Measurements from ENCODE around the gene SPATA22. TPM values are rescaled to one million over a fixed set of nuclear protein-coding genes. Genes with fewer than 3 reads are reported as not detected.

Gene SPATA22
- total RNA-seq, 1 donor, result 2.2 TPM

DNA sequence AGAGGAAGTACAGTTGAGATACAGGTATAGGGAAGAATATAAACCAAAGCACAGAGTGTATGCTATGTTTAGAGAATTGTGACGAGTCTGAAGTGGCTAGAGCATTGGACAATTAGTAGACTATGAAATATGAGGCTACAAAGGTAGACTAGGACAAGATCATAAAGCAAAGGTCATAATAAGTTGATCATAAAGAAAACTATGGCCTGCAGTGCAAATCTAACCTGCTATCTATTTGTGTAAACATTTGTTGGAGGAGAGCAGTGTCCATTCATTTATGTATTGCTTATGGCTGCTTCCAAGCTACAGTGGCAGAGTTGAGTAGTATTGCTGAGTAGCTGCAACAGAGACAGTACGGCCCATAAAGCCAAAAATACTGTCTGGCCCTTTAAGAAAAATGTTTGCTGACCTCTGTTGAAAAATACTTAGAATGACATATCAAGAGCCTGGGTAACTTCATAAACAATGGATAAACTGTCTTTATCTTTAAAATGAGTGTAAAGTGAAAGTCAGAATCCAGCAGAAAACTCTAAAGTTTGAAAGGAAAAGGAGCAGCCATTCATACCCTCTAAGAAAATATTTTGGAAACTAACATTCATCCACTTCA, 23.5 kb downstream of the SPATA22 start:
- Histone ChIP-seq H4K20me1 (ENCODE audit: insufficient read depth, low read length) (no peaks in the 10 kb centered on the region), H3K9me3 (ENCODE audit: low read depth, low read length) (no peaks in the 10 kb centered on the region), H2AFZ (ENCODE audit: low read length) (no peak overlapping the region), H3K4me3 (ENCODE audit: insufficient read depth, low read length) (no peak overlapping the region), H3K27ac (ENCODE audit: low read depth, low read length) (no peak overlapping the region), H3K4me2 (ENCODE audit: insufficient read depth, low read length) (no peak overlapping the region), H3K4me1 (ENCODE audit: insufficient read depth, low read length) (no peaks in the 10 kb centered on the region), H3K27me3 (ENCODE audit: insufficient read depth, low read length) (no peaks in the 10 kb centered on the region), H3K79me2 (ENCODE audit: insufficient read depth, low read length) (no peaks in the 10 kb centered on the region), H3K36me3 (ENCODE audit: insufficient read depth, low read length) (no peaks in the 10 kb centered on the region)
- TF ChIP-seq, protein P1, sequence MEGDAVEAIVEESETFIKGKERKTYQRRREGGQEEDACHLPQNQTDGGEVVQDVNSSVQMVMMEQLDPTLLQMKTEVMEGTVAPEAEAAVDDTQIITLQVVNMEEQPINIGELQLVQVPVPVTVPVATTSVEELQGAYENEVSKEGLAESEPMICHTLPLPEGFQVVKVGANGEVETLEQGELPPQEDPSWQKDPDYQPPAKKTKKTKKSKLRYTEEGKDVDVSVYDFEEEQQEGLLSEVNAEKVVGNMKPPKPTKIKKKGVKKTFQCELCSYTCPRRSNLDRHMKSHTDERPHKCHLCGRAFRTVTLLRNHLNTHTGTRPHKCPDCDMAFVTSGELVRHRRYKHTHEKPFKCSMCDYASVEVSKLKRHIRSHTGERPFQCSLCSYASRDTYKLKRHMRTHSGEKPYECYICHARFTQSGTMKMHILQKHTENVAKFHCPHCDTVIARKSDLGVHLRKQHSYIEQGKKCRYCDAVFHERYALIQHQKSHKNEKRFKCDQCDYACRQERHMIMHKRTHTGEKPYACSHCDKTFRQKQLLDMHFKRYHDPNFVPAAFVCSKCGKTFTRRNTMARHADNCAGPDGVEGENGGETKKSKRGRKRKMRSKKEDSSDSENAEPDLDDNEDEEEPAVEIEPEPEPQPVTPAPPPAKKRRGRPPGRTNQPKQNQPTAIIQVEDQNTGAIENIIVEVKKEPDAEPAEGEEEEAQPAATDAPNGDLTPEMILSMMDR (IDR thresholded peaks at IDR 0.05; ENCODE audit: extremely low read depth, low read depth, low read length), result no peak
- no peak for DNase-seq (ENCODE audit: insufficient read length, low spot score, missing footprints)

GRCh38 chr17:3447625-3448024, 24.0 kb downstream of the SPATA22 start:
- Histone ChIP-seq H3K27me3 (ENCODE audit: insufficient read depth, low read length) (no peaks in the 10 kb centered on the region), H3K4me2 (ENCODE audit: insufficient read depth, low read length) (no peak overlapping the region), H3K9me3 (ENCODE audit: low read depth, low read length) (no peaks in the 10 kb centered on the region), H3K36me3 (ENCODE audit: insufficient read depth, low read length) (no peaks in the 10 kb centered on the region), H3K27ac (ENCODE audit: low read depth, low read length) (no peak overlapping the region), H3K4me1 (ENCODE audit: insufficient read depth, low read length) (no peaks in the 10 kb centered on the region), H3K4me3 (ENCODE audit: insufficient read depth, low read length) (no peak overlapping the region), H3K79me2 (ENCODE audit: insufficient read depth, low read length) (no peaks in the 10 kb centered on the region), H2AFZ (ENCODE audit: low read length) (no peak overlapping the region), H4K20me1 (ENCODE audit: insufficient read depth, low read length) (no peaks in the 10 kb centered on the region)
- DNase-seq (ENCODE audit: insufficient read length, low spot score, missing footprints), result no peak
- TF ChIP-seq, protein P1 (IDR thresholded peaks at IDR 0.05; ENCODE audit: extremely low read depth, low read depth, low read length), result no peak

- H4K20me1 ChIP-seq (ENCODE audit: insufficient read depth, low read length), result no peaks in the 10 kb centered on the region
- H3K27me3 ChIP-seq (ENCODE audit: insufficient read depth, low read length), result no peaks in the 10 kb centered on the region
- H3K36me3 ChIP-seq (ENCODE audit: insufficient read depth, low read length), result no peaks in the 10 kb centered on the region
- H3K4me3 ChIP-seq (ENCODE audit: insufficient read depth, low read length), result no peak overlapping the region
- TF ChIP-seq, protein P1 (IDR thresholded peaks at IDR 0.05; ENCODE audit: extremely low read depth, low read depth, low read length), result no peak
- H2AFZ ChIP-seq (ENCODE audit: low read length), result no peak overlapping the region
- no peak overlapping the region for H3K4me2 ChIP-seq (ENCODE audit: insufficient read depth, low read length)
- no peaks in the 10 kb centered on the region for H3K79me2 ChIP-seq (ENCODE audit: insufficient read depth, low read length)
- no peak overlapping the region for H3K27ac ChIP-seq (ENCODE audit: low read depth, low read length)
- DNase-seq (ENCODE audit: insufficient read length, low spot score, missing footprints), result no peak
- H3K4me1 ChIP-seq (ENCODE audit: insufficient read depth, low read length), result no peaks in the 10 kb centered on the region
- H3K9me3 ChIP-seq (ENCODE audit: low read depth, low read length), result no peaks in the 10 kb centered on the region
These were observed 31.2 kb downstream of the SPATA22 start for GRCh38 chr17:3440451-3440850.

DNA sequence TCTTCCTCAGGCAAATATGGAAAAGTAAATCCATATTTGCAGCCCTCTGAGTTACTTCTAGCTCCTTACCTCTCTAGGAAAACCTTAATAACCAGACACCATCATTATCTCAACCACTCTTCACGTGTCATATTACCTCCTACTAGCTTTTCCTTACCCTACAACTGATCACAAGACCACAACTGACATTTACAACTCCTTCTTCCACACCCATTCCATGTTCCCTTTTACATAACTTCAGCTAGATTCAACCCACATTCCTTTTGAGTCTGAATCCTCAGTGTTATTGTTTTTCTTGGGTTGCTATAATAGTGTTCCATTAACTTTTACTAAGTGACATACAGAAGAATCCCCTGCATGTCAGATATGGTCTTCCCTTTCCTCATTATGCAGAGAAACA, 33.3 kb downstream of the SPATA22 start:
- H3K36me3 ChIP-seq (ENCODE audit: insufficient read depth, low read length), result no peaks in the 10 kb centered on the region
- H3K4me1 ChIP-seq (ENCODE audit: insufficient read depth, low read length), result no peaks in the 10 kb centered on the region
- H3K9me3 ChIP-seq (ENCODE audit: low read depth, low read length), result no peaks in the 10 kb centered on the region
- no peak for DNase-seq (ENCODE audit: insufficient read length, low spot score, missing footprints)
- H3K79me2 ChIP-seq (ENCODE audit: insufficient read depth, low read length), result no peaks in the 10 kb centered on the region
- no peak overlapping the region for H3K4me2 ChIP-seq (ENCODE audit: insufficient read depth, low read length)
- H3K27ac ChIP-seq (ENCODE audit: low read depth, low read length), result no peak overlapping the region
- H3K27me3 ChIP-seq (ENCODE audit: insufficient read depth, low read length), result no peaks in the 10 kb centered on the region
- TF ChIP-seq, protein P1 (IDR thresholded peaks at IDR 0.05; ENCODE audit: extremely low read depth, low read depth, low read length), result no peak
- H2AFZ ChIP-seq (ENCODE audit: low read length), result no peak overlapping the region
- no peaks in the 10 kb centered on the region for H4K20me1 ChIP-seq (ENCODE audit: insufficient read depth, low read length)
- H3K4me3 ChIP-seq (ENCODE audit: insufficient read depth, low read length), result no peak overlapping the region
